GM23248 (cell line): Measurements from ENCODE around the gene KCTD7.

ENCODE experiments used
- EZH2 ChIP-seq: fragments of 200-600 bp; sonication (generic); IDR thresholded peaks from 2 replicates; pipeline ENCODE4 v1.6.1; 2018; ENCODE audit warnings: antibody characterized with exemption, mild to moderate bottlenecking; ENCODE audit not compliant: insufficient read depth, poor library complexity, severe bottlenecking
- EZH2phosphoT487 ChIP-seq: fragments of 200-600 bp; sonication (generic); IDR thresholded peaks from 2 replicates; pipeline ENCODE4 v1.6.1; 2018; ENCODE audit warnings: antibody characterized with exemption, moderate library complexity, mild to moderate bottlenecking, low read depth; ENCODE audit not compliant: insufficient read depth

DNA sequence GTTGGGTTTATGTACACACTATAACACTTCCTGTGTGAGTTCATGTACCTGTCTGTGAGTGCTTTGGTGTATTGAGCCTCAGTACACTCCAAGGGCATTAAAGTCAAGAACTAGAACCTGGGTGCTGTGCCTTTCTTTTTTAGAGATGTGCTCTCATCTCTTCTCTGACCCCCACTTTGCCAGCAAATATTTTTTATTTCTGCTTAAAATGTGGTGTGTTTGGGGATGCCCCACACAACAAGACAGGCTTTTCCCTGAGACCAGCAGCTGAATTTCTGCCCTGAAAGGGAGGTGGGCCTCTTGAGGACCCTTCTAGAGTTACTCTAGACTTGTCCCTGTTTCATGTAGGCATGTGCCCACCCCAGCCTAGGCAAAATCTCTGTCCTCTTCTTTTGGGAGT lies 14.3 kb downstream of the KCTD7 start:
- TF ChIP-seq EZH2 (no peak), EZH2phosphoT487 (no peak)
